HG03439 (cell line): ENCODE data around the gene LDAF1.
"Not testable (repeated sequence)": the region's sequence is repeated elsewhere in the genome, so short reads cannot be mapped to it uniquely, and the experiment has no call there.

ENCODE experiments used
- ATAC-seq: cut with Tn5 transposase; IDR thresholded peaks from one replicate; pipeline ENCODE4 v1.9.1; 2021; ENCODE audit warnings: mild to moderate bottlenecking, moderate library complexity; ENCODE audit not compliant: unreplicated experiment

LDAF1 gene

GRCh38 chr16:21158208-21159110 is at the start of gene LDAF1:
LDAF1 (plus strand) TSS chr16:21158674; CDS start chr16:21161183, 2,509 bp downstream.
- peak; percentile 60 for ATAC-seq

GRCh38 chr16:21115551-21115950 is 42.9 kb upstream of the LDAF1 start:
- not testable (repeated sequence) for ATAC-seq

GRCh38 chr16:21116148-21116693 is 42.3 kb upstream of the LDAF1 start:
- ATAC-seq, result no peak

GRCh38 chr16:21117567-21117966 is 40.9 kb upstream of the LDAF1 start:
- no peak for ATAC-seq

GRCh38 chr16:21120976-21121520 is 37.4 kb upstream of the LDAF1 start:
- no peak for ATAC-seq

GRCh38 chr16:21125191-21125590 is 33.3 kb upstream of the LDAF1 start:
- ATAC-seq, result no peak

- ATAC-seq, result no peak
Observed at GRCh38 chr16:21126518-21126917, 32.0 kb upstream of the LDAF1 start.

- ATAC-seq, result no peak
Observed at GRCh38 chr16:21128991-21129390, 29.5 kb upstream of the LDAF1 start.

GRCh38 chr16:21130811-21131210 is 27.7 kb upstream of the LDAF1 start:
- no peak for ATAC-seq

GRCh38 chr16:21134053-21134452 is 24.4 kb upstream of the LDAF1 start:
- no peak for ATAC-seq

- no peak for ATAC-seq
Observed at GRCh38 chr16:21145738-21146137, 12.7 kb upstream of the LDAF1 start.

GRCh38 chr16:21150375-21151001 is 8.0 kb upstream of the LDAF1 start, which contains the start of gene DNAH3:
DNAH3 (minus strand) TSS chr16:21150846; CDS start chr16:21150319, 527 bp downstream.
- no peak for ATAC-seq

GRCh38 chr16:21152160-21153030 is 6.1 kb upstream of the LDAF1 start:
- ATAC-seq, result not testable (repeated sequence)

GRCh38 chr16:21153124-21153729 is 5.2 kb upstream of the LDAF1 start:
- not testable (repeated sequence) for ATAC-seq

- not testable (repeated sequence) for ATAC-seq
Observed at GRCh38 chr16:21156011-21156410, 2.5 kb upstream of the LDAF1 start.

- no peak for ATAC-seq
Observed at GRCh38 chr16:21156767-21157467, 1.6 kb upstream of the LDAF1 start.

- no peak for ATAC-seq
Observed at GRCh38 chr16:21157632-21158031, 842 bp upstream of the LDAF1 start.

- no peak for ATAC-seq
Observed at GRCh38 chr16:21159281-21159951, 942 bp downstream of the LDAF1 start.

GRCh38 chr16:21160276-21160675 is 1.8 kb downstream of the LDAF1 start:
- ATAC-seq, result no peak
